GM04504 (cell line): ENCODE measurements around the gene EVL.
"Not testable (repeated sequence)": the region's sequence is repeated elsewhere in the genome, so short reads cannot be mapped to it uniquely, and the experiment has no call there.

Experiments
- DNase-seq: peaks from one replicate; pipeline ENCODE4 v3.0.0-alpha.2; 2012; ENCODE audit warnings: low read depth

EVL gene

DNA sequence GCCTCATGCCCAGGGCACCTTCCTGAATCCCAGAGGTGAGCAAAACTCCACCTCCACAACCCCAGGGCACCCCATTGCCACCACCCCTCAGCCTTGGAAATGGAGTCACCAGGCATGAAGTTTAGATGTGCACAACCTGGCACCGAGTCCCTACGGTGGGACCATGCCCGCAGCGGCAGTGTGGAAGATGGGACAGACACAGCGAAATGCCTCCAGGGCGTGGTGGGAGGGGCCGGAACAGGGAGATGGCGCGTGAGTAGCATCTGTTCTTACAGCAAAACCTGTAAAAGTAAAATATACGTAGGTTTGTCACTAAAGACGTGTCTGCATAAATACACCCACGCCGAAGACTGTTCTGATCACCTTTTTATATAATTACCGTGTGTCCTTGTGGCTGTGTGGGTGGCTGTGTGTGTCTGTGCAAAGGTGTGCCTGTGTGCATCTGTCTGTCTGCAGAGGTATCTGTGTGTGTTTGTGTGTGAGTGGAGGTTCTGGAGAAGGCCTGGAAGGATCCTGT lies 111.6 kb downstream of the EVL start:
- no peak for DNase-seq

DNA sequence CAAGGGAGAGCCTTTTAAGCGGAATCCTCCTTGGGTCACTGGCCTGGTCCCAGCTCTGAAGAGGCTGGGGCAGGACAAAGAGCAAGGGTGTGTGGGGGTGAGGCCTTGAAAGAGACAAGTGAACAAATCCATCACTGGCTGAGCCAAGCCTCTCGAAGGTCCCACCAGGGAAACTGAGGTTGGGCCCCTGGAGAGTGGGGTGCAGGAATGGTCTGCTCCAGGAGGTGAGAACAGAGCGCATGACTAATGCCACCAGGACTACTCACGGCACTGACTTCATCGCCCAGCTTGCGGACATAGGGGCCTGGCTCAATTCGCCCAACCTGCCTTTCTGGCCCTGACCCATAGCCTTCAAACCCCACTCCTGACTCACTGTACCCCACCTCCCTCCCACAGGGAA lies 113.5 kb downstream of the EVL start:
- no peak for DNase-seq

DNA sequence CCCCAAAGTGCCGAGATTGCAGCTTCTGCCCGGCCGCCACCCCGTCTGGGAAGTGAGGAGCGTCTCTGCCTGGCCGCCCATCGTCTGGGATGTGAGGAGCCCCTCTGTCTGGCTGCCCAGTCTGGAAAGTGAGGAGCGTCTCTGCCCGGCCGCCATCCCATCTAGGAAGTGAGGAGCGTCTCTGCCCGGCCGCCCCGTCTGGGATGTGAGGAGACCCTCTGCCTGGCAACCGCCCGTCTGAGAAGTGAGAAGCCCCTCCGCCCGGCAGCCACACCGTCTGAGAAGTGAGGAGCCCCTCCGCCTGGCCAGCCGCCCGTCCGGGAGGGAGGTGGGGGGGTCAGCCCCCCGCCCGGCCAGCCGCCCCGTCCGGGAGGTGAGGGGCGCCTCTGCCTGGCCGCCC lies 115.4 kb downstream of the EVL start:
- not testable (repeated sequence) for DNase-seq

DNA sequence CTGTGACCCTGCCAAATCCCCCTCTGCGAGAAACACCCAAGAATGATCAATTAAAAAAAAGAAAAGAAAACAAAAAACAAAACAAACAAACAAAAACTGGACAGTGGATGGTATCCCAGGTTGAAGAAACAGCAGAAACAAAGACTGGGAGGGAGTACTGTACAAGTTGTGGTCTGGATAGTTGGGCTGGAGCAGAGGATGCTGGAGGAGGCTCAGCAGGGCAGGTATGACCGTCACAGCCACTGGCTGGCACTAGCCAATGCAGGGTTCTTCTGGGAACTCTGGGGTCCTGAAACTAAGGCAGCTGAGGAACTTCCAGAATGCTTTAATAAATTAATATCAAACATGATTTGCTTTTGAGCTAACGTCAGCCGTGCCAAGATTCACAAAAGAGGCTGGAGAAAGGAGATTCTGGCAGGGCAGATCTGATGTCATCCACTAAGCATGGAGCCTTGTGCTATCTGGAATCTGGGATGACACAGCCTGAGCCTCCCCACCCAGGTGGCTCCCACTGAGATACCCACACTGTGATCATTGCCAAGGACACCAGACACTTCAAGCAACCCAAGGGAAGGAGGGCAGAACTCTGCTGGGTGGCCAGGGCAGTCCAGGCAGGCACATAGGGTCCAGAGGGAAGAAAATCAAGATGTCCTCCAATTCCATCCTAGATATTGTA lies 116.8 kb downstream of the EVL start:
- not testable (repeated sequence) for DNase-seq

DNA sequence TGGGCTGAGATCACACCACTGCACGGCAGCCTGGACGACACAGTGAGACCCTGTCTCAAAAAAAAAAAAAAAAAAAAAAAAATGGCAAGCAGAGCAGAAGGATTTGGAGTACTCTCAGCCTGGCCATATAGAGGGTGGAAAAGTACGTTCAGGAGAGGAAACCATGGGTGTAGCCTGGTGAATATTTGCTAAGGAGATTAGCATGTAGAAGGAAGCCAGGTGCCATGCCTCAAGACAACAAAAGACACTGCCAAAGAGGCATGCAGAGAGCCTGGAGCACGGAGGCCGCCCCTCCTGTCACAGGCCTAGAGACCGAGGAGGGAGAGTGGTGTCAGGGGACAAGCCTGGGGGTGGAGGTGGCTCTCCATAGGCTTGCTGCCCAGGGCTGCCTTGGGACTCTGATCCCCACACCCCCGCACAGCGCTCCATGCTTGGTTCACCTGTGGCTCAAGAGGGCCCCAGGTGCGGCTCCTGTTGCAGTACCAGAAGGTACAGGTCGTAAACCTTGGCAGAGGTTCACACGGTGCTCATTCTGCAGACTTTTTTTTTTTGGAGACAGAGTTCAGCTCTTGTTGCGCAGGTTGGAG lies 122.1 kb downstream of the EVL start:
- DNase-seq = no peak

DNA sequence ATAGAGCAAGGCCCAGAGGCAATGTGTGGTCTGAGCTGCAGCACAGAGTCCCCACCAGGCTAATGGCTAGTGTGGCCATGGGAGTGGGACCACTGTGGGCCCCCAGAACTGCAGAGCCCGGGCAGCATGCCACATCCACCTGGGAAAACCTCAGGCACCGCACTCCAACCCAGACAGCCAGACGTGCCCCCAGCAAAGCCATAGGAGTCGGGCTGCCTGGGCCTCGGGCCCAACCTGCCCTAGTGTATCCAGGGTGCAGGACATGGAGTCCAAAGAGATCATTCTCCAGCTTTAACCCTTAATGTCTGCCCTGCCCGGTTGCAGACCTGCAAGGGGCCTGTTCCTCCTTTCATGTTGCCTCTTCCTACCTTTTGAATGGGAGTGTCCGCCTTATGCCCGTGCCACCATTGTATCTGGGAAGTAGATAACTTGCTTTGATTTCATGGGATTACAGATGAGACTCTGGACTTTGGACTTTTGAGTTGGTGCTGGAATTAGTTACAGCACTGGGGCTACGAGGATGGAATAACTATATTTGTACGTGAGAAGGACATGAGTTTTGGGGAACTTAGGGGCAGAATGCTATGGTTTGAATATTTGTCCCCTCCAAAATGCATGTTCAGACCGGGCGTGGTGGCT lies 123.3 kb downstream of the EVL start:
- DNase-seq = no peak

DNA sequence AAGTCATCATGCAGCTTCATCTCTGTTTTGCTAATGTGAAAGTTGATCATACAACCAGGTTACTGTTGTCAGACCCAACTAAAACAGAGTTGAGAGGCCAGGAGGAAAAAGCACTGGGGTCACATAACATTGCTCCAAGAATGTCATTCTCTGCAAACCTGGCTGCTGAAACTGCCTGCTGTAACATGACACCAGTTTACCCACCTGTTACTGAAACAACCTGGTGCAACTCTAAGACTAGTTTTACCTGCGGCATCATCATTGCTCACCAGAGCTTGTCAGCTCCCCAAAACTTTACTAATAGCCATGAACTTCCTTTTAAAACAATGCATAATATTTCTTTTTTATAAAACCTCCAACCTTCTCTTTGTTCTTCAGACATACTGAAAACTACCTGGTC lies 124.9 kb downstream of the EVL start:
- no peak for DNase-seq

DNA sequence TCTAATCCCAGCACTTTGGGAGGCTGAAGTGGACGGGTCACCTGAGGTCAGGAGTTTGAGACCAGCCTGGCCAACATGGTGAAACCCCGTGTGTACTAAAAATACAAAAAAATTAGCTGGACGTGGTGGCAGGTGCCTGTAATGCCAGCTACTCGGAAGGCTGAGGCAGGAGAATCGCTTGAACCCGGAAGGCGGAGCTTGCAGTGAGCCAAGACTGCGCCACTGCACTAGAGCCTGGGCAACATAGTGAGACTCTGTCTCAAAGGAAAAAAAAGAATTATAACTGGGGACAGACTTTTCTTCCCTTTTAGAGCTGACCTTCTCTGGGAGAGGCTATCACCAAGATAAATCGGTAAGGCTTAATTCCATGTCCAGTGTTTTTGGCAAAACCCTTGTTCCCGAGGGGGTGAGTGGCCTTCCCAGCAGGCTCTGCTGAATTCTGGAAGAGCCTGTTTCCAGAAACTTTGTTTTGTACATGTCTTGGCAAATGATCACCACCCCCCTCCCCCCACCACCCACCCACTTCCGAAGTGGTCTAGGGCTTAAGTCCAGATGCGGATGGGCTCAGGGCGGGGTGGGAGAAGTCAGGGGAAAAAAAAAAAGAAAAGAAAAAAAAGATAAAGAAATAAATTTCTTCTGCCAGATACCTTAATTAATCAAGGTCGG lies 126.5 kb downstream of the EVL start:
- no peak for DNase-seq

DNA sequence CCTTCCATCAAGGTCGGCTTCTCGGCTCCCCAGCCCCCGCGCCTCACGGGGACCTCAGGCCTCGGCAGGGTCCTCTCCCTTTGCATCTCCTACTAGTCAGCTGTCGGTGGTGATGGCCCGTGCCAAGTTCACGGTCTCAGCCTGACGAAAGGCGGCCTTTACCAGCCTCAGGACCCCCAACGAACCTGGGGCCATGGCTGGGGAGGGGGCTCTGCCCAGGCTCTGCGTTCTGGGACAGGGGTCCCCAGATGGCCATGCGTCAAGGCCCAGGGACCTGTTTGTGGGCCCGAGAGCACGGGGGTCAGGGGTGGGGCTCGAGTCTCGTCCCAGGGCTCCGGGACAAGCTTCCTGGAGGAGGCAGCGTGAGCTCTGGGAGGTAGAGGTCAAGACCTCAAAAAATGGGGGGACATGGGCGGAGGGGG lies 127.0 kb downstream of the EVL start:
- DNase-seq = no peak

DNA sequence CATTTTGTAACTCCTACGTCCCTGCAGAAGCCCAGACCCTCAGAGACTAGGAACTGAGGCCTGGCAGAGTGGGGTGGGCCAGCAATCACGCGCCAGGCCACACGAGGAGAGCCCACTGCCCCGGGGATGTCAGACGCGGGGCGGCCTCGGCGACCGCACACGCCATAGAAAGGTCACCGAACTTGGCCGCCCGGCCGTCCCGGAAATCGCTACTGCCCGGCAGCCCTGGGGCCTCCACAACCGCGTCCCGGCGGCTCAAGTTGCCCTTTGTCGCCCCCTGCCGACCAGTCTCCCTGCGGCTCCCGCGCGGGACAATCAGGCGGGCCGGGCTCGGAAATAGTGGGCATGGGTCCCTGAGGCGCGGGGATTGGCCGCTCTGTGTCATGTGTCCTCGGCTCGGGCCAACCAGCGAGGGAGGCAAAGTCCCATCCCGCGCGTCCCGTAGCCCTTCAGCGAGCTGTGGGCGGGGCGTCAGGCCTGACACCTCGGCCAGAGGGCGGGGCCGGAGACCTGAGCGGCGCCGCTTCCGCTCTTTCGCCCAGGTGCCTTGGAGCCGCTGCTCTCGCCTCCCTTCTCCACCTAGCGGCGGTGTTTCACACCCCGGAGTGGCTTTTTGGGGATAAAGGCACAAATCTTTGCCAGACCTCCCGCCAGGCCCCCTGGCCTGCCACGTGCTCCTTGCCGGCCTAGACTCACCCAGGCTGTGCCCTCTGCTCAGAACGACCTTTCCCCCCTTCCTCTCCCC lies 127.6 kb downstream of the EVL start:
- DNase-seq = peak; percentile 95
